Right kidney (tissue), 9 donors: ENCODE measurements around the gene NFATC4.
"Not testable (repeated sequence)": the region's sequence is repeated elsewhere in the genome, so short reads cannot be mapped to it uniquely, and the experiment has no call there.

Experiments
- DNase-seq: peaks from one replicate; pipeline ENCODE4 v3.0.0-alpha.2; 2016
- long read RNA-seq, 8 donors: transcript quantifications; one replicate each; lab custom pipeline, GENCODE V29; 2026

NFATC4 gene
- long read RNA-seq, donor 1, full-length matches to known transcripts, result 5 of 24 reads
- long read RNA-seq, donor 1, partial matches to known transcripts, result 19 of 24 reads
- long read RNA-seq, donor 1, other reads (novel, unspliced or antisense), result 0 of 24 reads
- long read RNA-seq, donor 2, full-length matches to known transcripts, result 3 of 8 reads
- long read RNA-seq, donor 2, partial matches to known transcripts, result 5 of 8 reads
- long read RNA-seq, donor 2, other reads (novel, unspliced or antisense), result 0 of 8 reads
- long read RNA-seq, donor 3, partial matches to known transcripts, result 25 of 28 reads
- long read RNA-seq, donor 3, other reads (novel, unspliced or antisense), result 0 of 28 reads
- long read RNA-seq, donor 4, full-length matches to known transcripts, result 4 of 17 reads
- long read RNA-seq, donor 4, partial matches to known transcripts, result 13 of 17 reads
- long read RNA-seq, donor 4, other reads (novel, unspliced or antisense), result 0 of 17 reads
- long read RNA-seq, donor 5, full-length matches to known transcripts, result 17 of 48 reads
- long read RNA-seq, donor 5, partial matches to known transcripts, result 31 of 48 reads
- long read RNA-seq, donor 5, other reads (novel, unspliced or antisense), result 0 of 48 reads
- long read RNA-seq, donor 6, full-length matches to known transcripts, result 7 of 47 reads
- long read RNA-seq, donor 6, partial matches to known transcripts, result 40 of 47 reads
- long read RNA-seq, donor 6, other reads (novel, unspliced or antisense), result 0 of 47 reads
- long read RNA-seq, donor 7, result 0 reads
- long read RNA-seq, donor 8, full-length matches to known transcripts, result 4 of 10 reads
- long read RNA-seq, donor 8, partial matches to known transcripts, result 6 of 10 reads
- long read RNA-seq, donor 8, other reads (novel, unspliced or antisense), result 0 of 10 reads

DNA sequence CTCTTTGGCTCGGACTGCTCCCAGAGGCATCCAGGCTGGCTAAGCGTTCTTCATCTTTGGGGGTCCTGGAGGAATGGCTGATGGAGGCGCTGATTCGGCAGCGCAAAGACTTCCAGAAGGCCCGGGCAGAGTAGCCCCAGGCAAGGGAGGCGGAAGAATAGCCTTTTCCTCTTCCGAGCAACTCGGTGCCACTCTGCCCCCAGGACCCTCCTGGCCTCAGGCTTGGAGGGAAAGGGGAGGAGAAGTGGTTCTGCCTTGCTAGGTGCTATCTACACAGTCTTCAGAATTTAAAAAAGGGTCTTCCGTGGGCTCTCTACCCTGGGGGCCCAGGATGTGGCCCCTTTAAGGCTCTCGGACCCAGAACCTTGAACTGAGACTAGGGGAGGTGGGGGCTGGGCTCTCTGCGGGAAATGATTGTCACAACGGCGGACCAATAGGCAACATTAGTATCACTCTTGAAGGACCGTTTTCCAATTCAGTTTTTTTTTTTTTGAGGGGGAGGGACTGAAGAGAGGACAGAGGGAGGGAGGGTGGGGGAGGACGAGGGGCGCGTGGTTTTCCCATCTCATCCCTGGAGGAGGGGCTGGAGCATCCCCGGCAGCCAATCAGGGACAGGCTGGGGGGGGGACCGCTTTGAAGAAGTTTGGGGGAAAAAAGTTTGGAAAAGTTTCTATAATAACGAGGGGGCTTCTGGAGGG is at the start of gene NFATC4:
TSS of gene NFATC4 (plus strand) at position 671 of the 698 bp plus-strand sequence. CDS start 157 bp downstream, outside the sequence.
- DNase-seq, result peak; percentile 95

DNA sequence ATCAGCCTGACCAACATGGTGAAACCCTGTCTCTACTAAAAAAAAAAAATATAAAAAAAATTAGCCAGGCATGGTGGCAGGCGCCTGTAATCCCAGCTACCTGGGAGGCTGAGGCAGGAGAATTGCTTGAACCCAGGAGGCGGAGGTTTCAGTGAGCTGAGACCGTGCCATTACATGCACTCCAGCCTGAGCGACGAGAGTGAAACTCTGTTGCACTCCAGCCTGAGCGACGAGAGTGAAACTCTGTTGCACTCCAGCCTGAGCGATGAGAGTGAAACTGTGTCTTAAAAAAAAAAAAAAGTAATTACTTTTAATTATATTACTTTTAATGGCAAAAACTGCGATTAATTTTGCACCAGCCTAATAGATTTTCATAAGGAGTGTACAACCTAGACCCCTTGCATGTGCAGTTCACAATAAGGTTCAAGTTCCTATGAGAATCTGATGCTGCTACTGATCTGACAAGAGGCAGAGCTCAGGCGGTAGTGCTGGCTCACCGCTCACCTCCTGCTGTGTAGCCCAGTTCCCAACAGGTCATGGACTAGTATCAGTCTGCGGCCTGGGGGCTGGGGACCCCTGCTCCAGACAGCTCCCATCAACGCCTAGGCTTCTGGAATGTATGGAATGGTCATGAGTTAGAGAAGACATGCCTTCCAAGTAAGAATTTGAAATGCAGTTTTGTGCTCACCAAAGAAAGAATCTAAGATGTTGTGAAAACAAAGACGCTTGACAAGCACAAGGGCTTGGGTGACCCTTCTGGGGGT is 46.6 kb upstream of the NFATC4 start:
- no peak for DNase-seq

DNA sequence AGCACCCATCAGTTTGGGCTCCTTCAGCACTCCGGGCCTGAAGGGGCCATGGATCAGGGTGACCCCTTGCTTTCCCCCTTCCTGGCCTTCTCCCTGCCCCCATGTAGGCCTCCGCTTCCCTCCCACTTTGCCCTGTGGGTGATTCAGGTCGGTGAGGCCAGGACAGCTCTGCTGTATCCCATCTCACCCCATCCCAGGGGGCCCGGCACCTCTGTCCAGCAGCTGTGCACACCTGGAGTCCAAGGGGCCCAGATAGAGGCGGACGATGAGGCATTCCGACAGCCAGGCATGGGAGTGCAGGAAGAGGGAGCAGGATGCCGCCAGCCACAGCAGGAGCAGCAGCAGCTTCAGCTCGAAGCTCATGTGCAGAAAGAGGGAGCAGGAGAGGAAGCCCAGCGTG is 45.3 kb upstream of the NFATC4 start:
- DNase-seq, result no peak

DNA sequence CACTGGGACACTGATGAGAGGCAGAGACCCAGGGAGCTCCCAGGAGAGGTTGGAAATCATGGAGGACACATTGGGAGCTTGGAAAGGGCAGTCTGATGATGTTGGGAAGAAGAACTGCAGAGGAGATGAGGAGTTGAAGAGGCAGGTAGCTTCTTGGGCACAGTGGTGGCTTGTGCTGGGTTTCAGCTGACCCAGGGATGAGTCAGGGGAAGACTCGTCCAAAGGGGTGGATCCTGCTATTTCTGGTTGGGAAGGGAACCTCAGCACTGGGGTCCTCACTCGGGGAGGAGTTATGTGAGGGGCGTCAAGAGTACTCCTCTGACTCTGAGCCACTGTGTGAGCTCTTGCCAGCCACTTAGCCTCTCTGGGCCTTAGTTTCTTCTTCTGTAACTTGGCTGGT is 44.6 kb upstream of the NFATC4 start:
- DNase-seq, result no peak

DNA sequence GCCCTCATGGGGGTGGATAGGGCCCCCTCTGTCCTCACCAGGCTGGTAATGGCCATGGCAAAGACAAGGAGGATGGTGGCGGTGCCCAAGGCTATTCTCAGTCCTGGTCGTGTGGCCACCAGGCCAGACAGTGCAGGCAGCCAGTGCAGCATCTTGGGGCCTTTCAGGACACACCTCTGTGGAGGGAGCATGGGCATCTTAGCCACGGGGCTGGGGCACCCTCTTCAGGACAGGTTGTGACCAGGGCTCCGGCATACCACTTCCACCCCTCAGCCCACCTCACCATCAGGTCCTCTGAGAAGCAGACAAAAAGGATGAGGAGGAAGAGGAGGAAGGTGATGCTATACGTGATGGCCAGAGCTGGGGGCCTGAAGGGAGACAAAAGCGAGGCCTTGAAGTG is 44.0 kb upstream of the NFATC4 start:
- DNase-seq, result no peak

DNA sequence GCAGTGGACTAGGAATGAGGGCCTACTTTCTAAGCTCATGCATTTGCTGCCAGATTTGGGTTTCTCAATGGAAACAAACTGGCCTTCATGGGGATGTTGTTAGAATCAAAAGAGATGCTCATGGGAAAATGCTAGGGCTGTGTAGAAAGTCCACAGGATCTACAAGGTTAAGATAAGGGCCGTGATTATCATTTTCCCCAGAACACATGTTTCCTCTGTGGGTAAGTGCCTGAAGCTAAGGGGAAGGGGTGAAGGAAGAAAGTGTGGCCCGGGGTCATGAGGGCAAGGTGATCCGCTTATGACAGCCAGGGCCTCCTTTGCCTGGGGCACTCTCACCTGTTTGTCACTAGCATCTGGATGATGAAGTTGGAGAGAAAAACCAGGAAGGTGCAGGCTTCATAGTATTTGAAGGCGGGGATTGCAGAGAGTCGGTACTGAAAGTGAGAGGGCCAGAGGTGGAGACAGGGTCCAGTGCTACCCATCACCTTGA is 42.9 kb upstream of the NFATC4 start:
- DNase-seq, result no peak

DNA sequence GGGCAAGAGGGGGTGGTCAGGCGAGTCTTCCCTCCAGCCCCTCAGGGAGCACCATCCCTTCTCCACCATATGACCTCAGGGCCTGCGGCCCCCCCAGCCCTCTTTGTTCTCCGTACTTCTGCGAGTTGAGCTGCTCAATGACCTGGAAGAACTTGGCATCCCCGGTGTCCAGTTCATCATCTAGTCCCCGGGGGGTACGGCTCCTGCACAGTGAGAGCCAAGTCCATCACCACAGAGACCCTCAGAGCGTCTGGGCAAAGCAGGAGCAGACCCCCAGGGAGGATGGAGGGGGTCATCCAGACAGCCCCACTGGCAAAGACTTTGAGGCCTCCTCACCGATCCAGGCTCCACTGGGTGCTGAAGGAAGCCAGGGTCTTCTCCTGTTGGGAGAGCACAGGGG is 42.0 kb upstream of the NFATC4 start:
- DNase-seq, result no peak

DNA sequence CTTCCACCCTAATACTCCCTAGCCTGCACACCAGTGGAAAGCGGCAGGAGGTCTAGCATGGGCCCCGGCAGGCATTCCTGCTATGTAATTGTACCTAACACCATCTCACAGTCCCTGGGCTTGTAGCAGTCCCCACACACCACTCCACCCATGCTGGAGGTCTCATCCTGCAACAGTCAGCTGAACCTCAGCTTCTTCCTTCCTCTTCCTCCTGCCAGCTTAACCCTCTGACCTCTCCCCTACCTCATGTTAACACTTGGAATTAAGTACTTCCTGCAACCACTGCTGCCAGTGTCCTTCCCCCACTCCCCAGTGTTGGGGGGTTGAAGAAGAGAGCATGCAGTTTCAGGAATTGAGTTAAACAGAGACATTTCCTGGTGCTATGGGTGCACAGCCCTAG is 40.7 kb upstream of the NFATC4 start:
- DNase-seq, result no peak

DNA sequence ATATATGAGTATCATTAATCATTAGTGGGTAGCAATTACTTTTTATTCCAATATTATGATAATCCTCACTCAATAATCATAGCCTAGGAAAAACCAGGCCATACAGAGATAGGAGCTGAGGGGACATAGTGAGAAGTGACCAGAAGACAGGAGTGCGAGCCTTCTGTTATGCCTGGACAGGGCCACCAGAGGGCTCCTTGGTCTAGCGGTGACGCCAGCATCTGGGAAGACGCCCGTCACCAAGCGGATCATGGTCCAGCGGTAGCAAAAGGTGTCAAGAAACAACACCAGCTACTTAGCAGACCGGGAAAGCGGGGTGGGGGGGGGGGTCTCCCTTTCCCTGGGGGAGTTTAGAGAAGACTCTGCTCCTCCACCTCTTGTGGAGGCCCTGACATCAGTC is 40.1 kb upstream of the NFATC4 start:
- not testable (repeated sequence) for DNase-seq

DNA sequence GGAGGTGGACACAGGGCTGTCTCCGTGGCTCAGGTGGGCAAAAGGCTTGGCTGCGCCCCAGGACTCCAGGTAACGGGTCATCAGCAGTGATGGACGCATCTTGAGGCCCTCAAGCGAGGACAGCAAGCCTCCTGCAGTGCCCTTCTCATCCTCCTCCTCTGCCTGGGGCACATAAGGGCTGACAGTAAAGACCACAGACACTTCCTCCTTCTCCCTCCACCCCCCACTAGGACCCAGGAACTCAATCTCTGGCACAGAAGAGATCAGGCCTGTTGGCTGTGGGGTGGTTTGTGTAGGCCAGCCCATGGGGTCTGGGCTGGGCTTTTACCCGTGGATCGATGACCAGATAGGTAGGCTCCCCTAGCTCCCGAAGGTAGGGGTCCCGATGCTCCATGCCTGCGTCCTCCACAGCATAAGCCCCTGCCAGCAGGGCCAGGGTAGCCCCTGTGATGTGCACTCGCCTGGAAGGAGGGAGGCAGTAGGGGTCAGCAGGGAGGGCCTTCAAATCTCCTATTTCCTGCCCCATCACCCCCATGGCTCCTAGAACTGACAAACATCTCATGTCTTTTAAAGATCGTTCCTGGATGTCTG is 38.8 kb upstream of the NFATC4 start:
- DNase-seq, result no peak

DNA sequence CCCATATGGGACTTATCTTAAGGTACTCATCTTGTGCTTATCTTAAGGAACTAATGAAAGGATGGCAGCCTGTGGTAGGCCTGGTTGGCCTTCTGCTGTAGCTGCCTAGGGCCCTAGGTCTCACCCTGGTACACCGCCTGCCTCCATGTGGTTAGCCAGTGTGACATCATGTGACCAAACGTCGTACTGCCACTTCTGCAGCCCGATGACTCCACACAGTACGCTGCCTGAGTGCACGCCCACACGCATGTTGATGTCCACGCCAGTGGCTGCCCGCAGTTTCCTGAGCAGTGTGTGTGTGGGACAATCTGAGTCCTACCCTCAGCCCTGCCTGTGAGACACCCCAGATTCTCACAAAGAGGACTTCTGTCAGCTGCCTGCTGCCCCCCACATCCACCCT is 38.2 kb upstream of the NFATC4 start:
- no peak for DNase-seq

DNA sequence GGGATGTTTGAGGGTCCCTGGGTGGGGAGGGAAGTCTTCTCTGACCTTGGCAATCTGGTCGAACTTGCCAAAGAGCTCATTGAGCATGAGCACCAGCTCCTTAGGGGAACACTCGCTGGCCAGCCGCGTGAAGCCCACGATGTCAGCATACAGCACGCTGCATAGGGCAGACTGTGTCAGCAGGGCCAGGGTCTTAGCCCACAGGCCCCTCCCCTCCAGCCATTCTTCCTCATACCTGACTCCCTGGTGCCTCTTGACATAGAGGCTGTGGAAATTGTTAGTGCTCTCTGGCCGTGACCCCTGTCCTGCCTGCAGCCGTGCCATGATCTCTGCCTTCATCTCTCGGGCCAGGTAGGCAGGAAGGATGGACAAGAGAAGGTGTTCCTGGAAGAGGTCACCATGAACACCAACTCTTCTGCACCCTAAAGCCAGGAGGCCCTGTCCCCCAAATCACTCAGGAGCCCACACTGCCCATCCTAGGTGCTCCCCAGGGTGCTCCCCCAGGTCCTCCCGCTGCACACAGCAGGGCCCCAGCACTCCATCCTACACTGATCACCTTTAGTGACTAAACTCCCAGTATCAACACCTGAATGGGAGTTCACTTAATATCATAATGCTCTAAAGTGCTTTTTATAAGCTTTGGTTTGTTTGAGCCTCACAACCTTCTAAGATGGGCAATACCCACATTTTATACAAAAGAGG is 36.9 kb upstream of the NFATC4 start:
- DNase-seq, result no peak

DNA sequence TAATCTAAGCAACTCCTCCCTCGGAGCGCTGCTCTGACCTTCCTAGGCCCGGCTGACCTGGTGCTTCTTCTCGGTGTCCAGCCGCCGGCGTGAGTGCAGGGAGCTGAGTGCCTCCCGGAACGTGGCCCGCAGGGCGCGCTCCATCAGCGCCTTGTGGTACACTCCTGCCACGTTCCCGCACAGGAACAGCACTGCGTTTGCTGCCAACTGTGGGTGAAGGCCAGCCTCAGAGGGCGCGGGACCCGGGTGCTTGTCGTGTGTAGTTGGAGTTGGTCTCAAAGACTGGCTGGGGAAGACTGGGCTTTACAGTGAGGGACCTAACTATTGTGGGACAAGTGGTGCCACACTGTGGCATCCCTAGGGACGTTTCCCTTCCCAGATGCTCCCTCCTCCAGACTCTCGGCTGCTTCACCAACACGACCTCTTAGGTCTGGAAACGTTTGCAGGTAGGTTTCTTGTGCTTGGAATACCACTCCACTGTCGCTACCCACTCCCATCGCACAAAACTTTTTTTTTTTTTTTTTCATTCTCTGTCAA is 36.2 kb upstream of the NFATC4 start:
- peak; percentile 60 for DNase-seq

DNA sequence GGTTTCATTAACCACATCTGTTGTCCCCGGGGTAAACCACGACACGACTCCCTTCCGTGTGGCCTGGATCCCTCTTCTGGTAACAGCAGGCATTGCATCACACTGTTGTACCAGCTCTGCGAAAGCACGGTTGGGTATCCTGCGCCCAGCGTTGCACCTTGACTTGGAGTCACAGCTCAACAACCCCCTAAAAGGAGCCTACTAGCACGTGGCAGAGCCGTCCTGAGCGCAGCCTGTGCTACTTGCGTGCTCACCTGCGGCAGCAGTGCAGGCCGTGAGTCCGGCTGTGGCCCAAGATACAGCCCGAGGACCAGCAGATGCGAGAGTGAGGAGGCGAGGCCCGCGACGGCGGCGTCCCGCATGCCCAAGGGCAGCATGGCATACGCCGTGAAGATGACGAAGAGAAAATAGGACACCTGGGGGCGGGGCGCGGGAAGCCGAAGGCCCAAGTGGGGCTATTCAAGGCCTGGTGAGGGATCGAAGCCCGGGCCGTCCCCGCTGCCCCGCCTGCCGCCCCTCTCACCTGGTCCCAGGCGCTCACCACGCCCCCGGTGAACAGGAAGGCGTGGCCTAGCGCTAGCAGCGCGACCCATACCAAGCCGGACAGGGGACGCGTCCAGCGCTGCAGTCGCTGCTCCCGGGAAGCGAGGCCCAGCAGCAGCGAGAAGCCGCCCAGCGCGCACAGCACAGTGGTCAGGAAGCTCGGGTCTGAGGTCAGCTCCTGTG is 35.6 kb upstream of the NFATC4 start:
- peak; percentile 77 for DNase-seq

DNA sequence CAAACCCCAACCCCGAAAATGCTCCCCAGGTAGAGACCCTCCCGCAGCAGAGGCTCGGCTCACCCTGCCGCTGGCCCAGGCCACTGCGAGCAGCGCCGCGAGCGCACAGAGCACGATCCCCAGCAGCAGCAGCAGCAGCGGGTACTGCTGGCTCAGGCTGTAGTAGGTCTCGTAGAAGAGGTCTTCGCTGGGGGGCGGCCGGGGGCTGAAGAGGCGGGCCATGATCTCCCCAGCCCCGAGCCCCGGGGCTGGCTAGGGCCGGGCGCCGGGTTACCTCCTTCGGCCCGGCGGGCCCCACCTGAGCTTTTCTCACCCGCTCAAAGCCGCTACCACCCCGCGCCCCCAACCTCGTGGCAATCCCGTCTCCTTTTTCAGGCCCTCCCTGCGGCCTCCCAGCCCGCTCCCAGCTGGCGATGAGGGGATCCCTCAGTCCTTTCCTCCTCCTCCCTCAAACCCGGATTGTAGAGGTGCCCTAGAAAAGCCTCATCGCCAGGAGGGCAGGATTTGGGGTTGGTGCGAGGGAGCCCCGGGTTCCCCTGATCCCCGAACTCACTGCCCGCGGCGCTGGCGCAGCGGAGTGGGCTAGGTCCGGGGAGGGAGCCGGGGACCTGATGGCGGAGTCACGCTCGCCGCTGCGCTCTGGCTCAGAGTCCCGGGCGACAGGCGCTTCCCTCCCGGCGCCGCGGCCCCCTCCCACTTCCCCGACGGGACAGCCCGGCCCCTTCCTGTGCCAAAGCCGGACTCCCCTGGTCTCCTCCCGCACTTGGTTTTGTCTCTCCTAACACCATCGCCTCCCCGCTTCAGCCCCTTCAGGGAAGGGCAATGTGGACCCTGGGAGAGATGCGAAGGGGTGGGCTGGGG is 33.3 kb upstream of the NFATC4 start, which contains the start of gene ADCY4:
TSS of gene ADCY4 (minus strand) at position 641 of the 861 bp plus-strand sequence. CDS start at position 222, 419 bp downstream.
- peak; percentile 80 for DNase-seq

DNA sequence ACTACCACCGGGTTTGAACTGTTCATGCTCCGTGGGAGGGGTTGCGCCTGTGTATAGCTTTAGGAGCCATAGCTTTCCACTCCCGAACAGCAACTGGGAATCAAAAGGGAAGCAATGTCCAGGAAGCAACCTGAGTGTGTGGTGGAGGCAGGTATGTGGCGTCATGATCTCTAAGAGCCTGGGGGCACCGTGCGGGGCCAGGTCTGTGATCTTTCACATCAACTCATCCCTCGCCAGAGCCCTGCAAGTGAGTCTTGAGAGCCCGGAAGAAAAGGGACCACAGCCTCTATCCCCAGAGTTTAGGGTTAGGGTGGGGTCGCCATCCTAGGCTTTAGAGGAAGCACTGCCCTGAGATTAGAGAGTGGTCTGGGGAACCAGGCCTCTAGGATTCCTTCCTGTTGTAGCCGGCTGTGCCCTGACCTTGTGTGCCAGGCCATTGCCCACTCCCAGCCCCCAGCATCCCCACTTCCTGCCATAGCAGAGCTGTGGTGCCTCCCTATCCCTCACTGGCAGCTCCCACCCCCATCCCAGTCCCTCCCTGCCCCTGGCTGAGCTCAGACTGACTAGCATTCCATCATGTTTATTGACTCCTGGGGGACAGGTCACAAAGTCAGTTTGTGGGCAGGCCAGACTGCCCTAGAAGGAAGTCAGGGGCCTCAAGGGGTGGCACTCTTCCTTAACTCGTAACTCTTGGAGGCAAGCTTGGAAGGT is 32.4 kb upstream of the NFATC4 start:
- DNase-seq, result no peak

DNA sequence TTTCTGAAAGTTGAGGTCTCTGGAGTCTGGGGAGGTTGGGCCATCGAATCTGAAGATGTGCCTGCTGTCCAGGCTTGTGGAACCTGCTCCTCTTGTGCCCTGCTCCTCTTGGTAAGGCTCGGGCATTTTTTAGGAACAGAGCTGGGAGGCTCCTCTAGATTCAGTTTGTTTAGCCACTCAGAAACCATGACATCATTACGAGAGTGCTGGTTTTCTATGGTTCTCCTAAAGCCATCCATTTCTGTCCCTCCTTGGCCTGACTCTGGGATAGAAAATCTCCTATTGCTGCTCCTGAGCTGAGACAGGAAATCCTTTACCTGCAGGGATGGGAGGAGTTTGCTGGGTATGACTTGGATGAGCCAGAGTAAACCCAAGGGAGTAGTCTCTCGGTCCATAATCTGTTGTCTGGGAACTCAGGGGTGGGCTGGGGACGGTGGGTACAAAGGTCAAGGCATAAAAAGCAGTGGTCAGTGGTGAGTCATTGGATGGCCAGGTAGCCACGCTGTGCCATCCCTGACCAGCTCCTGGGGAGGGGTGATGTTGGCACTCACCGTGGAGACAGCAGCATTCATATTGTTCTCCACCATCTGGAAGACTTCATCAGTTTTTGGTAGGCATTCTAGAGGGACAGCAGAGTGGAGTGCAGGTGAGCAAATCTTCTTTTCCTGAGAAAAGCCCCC is 30.7 kb upstream of the NFATC4 start:
- no peak for DNase-seq
